ENCODE measurements around the gene AFF3.
"Not testable (repeated sequence)": the region's sequence is repeated elsewhere in the genome, so short reads cannot be mapped to it uniquely, and the experiment has no call there.

The AFF3 gene

DNA sequence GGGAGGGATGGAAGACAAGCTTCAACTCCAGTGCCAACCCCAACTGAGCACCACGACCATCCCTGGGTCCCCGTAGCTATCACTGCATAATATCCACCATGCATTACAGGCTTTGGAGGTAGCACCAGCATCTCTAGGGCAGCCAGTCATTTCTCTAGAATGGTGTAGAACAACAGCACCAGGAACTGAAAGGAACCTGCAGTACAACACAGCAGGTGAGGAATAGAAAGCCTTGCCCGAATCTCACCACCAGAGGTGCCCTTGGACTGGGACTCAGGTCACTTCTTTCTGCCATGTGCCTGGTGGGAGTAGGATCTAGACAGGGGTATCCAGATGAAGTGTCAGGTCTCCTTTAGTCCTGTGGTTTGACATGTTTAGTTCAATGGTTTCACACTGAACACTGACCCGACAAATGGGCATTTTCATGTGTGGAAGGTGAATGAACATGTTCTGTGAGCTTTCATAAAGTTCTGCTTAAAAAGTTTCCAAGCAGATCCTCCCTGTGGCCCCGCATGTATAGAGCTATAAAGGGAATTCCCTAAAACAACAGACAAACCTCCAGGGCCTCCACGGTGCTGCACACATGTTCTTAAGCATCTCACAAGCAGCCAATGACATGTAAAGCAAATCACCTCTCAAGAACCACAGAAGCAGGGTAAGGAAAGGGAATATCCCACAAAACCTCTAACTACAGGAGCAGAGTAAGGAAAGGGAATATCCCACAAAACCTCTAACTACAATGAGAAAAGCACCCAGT is 208.3 kb downstream of the AFF3 start:
- no peak for DNase-seq (ENCODE audit: extremely low read depth, low read depth)
- TF ChIP-seq, protein P1, sequence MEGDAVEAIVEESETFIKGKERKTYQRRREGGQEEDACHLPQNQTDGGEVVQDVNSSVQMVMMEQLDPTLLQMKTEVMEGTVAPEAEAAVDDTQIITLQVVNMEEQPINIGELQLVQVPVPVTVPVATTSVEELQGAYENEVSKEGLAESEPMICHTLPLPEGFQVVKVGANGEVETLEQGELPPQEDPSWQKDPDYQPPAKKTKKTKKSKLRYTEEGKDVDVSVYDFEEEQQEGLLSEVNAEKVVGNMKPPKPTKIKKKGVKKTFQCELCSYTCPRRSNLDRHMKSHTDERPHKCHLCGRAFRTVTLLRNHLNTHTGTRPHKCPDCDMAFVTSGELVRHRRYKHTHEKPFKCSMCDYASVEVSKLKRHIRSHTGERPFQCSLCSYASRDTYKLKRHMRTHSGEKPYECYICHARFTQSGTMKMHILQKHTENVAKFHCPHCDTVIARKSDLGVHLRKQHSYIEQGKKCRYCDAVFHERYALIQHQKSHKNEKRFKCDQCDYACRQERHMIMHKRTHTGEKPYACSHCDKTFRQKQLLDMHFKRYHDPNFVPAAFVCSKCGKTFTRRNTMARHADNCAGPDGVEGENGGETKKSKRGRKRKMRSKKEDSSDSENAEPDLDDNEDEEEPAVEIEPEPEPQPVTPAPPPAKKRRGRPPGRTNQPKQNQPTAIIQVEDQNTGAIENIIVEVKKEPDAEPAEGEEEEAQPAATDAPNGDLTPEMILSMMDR (IDR thresholded peaks at IDR 0.05; ENCODE audit: low read depth, low read length): no peak

DNA sequence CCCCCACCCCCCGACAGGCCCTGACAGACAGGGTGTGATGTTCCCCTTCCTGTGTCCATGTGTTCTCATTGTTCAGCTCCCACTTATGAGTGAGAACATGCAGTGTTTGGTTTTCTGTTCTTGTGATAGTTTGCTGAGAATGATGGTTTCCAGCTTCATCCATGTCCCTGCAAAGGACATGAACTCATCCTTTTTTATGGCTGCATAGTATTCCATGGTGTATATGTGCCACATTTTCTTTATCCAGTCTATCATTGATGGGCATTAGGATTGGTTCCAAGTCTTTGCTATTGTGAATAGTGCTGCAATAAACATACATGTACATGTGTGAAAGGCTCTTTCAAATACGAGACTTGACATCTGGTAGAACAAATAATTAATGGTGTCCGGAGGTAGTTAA is 208.9 kb downstream of the AFF3 start:
- DNase-seq (ENCODE audit: extremely low read depth, low read depth): not testable (repeated sequence)

DNA sequence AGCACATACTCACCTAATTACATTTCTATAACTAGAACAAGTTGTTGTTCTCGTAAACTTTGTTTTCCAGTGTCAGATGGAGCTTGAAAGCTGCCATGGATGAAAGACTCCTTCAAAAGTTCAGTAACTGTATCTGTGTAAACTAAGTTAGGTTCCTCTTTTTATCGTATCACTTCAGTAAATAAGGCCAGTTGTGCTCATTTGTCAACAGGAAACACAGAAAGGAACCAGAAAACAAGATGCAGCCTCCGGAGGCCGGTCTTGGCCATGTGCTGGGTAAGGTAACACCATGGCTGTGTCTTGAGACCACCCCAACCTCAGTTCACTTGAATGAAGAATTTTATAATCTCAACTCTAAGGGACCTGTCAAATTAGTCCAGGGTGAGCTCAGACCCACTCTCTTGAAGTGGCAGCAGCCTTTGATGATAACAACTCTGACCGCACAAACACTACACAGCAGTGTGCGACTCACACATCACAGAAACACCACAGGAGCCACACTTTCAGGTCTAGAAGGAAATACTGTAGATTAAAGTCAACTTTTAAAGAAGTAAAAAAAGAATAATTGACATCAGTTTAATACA is 213.8 kb downstream of the AFF3 start:
- TF ChIP-seq, protein P1 (IDR thresholded peaks at IDR 0.05; ENCODE audit: low read depth, low read length): no peak
- no peak for DNase-seq (ENCODE audit: extremely low read depth, low read depth)

DNA sequence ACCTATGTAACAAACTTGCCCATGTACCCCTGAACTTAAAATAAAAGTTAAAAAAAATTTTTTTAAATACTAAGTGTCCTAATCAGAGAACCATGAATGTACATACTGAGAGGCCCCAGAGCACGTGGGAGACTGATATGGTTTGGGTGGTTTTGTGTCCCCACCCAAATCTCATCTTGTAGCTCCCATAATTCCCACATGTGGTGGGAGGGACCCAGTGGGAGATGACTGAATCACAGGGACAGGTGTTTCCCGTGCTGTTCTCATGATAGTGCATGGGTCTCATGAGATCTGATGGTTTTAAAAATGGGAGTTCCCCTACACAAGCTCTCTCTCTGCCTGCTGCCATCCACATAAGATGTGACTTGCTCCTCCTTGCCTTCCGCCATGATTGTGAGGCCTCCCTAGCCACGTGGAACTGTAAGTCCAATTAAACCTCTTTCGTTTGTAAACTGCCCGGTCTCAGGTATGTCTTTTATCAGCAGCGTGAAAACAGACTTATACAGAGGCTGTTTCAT is 214.6 kb downstream of the AFF3 start:
- not testable (repeated sequence) for DNase-seq (ENCODE audit: extremely low read depth, low read depth)

DNA sequence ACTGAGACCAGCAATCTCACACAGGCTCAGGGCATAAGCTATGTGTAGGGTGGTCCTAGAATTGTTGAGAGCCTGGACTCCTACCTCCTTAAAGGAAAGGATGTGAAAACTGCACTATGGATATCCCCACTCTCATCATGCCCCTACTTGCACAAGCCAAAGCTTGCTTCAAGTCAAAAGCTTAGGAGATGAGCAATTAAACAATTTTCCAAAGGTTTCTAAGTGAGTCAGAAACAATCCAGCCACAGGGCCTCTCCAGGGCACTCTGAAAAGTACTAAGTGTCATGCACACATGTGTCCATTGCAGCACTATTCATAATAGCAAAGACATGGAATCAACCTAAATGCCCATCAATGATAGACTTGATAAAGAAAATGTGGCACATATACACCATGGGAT is 215.4 kb downstream of the AFF3 start:
- DNase-seq (ENCODE audit: extremely low read depth, low read depth): no peak
- TF ChIP-seq, protein P1 (IDR thresholded peaks at IDR 0.05; ENCODE audit: low read depth, low read length): no peak

- no peak for DNase-seq (ENCODE audit: extremely low read depth, low read depth)
- TF ChIP-seq, protein P1 (IDR thresholded peaks at IDR 0.05; ENCODE audit: low read depth, low read length): no peak
Observed at GRCh38 chr2:99925960-99926359, 216.4 kb downstream of the AFF3 start.

GRCh38 chr2:99922664-99923063 is 219.7 kb downstream of the AFF3 start:
- TF ChIP-seq, protein P1 (IDR thresholded peaks at IDR 0.05; ENCODE audit: low read depth, low read length): no peak
- no peak for DNase-seq (ENCODE audit: extremely low read depth, low read depth)

DNA sequence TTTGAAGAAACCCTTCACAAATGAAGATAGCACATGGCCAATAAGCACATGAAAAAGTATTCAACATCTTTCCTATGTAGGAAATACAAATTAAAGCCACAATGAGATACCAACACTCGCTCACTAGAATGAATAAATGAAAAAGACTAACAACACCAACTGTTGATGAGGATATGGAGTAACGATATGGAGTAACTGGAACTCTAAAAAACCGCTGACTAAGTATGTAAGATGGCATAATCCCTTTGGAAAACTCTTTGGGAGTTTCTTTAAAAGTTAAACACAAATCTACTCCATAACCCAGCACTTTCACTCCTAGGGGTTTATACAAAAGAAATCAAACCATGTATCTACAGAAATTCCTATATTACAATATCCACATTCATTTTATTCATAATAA is 220.5 kb downstream of the AFF3 start:
- DNase-seq (ENCODE audit: extremely low read depth, low read depth): no peak
- TF ChIP-seq, protein P1 (IDR thresholded peaks at IDR 0.05; ENCODE audit: low read depth, low read length): no peak

All from AG09319 (cell line).